Coronary artery (tissue), 2 donors: ENCODE measurements around the gene TMEM18.

Experiments
- DNase-seq: peaks from one replicate; pipeline ENCODE4 v3.0.0-alpha.2; 2017; ENCODE audit warnings: low spot score
- H3K27ac ChIP-seq, 2 donors: fragments of 200-600 bp; sonication (generic); one replicate each; pipeline ENCODE4 v1.5.1; 2016 to 2019
- H3K4me3 ChIP-seq: fragments of 200-600 bp; sonication (generic); 2 replicates; pipeline ENCODE4 v1.5.1; 2016; ENCODE audit warnings: mild to moderate bottlenecking, moderate library complexity
- CTCF ChIP-seq: fragments of 200-600 bp; sonication (generic); IDR thresholded peaks from one replicate; pipeline ENCODE4 v1.5.1; 2019; ENCODE audit warnings: antibody characterized with exemption

TMEM18 gene

GRCh38 chr2:653645-654425 is 23.4 kb downstream of the TMEM18 start:
- Histone ChIP-seq H3K27ac (no peak overlapping the region), H3K4me3 (no peak overlapping the region)
- TF ChIP-seq CTCF = no peak
- DNase-seq = peak; percentile 62

GRCh38 chr2:652881-653480 is 24.2 kb downstream of the TMEM18 start:
- Histone ChIP-seq H3K4me3 (no peak overlapping the region), H3K27ac (no peak overlapping the region)
- no peak for TF ChIP-seq CTCF
- peak; percentile 16 for DNase-seq

GRCh38 chr2:651951-652373 is 25.2 kb downstream of the TMEM18 start:
- Histone ChIP-seq H3K4me3 (no peak overlapping the region), H3K27ac (no peak overlapping the region)
- no peak for TF ChIP-seq CTCF
- peak; percentile 55 for DNase-seq

- H3K27ac ChIP-seq = no peak overlapping the region
- TF ChIP-seq CTCF = no peak
- DNase-seq = peak; percentile 29
- H3K4me3 ChIP-seq = no peak overlapping the region
Measured at GRCh38 chr2:650343-651310, 26.6 kb downstream of the TMEM18 start.

- TF ChIP-seq CTCF = no peak
- no peak overlapping the region for H3K27ac ChIP-seq
- peak; percentile 69 for DNase-seq
- no peak overlapping the region for H3K4me3 ChIP-seq
Measured at GRCh38 chr2:649426-650342, 27.5 kb downstream of the TMEM18 start.
